Occipital lobe (tissue), 2 donors: Measurements from ENCODE around the gene FAM149B1. TPM values are rescaled to one million over a fixed set of nuclear protein-coding genes. Genes with fewer than 3 reads are reported as not detected.
"Not testable (repeated sequence)": the region's sequence is repeated elsewhere in the genome, so short reads cannot be mapped to it uniquely, and the experiment has no call there.

Experiments
- DNase-seq: peaks from one replicate; lab custom pipeline; 2025; lab: John Stamatoyannopoulos, UW
- total RNA-seq: library from RNA; depleted of rRNA; stranded (reverse); fragments of >200 nt; gene quantifications from one replicate; pipeline ENCODE4 v1.2.3, GENCODE V29; 2014

FAM149B1 gene
- total RNA-seq, result 30.1 TPM

DNA sequence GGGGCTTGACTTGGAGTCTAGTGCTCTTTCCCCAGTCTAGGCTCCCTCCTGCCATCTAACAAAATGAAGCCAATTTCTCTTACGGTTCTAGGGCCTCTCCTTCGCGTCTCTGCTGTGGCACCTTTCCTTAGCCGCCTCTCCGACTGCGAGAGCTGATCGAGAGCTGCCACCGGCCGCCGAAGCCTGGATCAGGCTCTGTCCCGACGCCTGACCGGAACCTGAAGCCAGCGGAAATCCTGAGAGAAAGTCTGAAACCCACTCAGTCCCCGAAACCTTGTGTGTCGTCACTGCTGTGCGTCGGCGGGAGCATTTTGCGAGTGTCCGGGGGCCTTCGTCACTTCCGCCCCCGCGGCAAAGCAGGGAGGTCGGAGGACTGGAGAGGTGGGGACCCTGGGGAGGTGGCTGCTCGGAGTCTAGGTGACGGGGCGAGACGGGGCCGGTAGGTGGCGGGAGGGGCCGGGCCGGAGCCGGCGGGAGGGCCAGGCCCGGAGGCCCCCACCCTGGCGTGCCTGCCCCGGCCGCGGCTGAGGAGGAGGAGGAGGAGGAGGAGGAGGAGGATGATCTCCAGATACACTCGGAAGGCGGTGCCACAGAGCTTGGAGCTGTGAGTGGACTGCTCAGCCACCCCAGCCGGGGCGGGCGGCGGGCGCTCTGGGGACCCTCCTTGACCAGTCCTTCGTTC is at the start of gene FAM149B1, which contains the start of gene ECD:
Gene FAM149B1 (plus strand): TSS at position 337 of the 682 bp plus-strand sequence. CDS start 221 bp downstream, at position 558.
Gene ECD (minus strand): TSS at position 226 of the 682 bp plus-strand sequence. CDS start 4,071 bp downstream, outside the sequence.
- peak; percentile 89 for DNase-seq

DNA sequence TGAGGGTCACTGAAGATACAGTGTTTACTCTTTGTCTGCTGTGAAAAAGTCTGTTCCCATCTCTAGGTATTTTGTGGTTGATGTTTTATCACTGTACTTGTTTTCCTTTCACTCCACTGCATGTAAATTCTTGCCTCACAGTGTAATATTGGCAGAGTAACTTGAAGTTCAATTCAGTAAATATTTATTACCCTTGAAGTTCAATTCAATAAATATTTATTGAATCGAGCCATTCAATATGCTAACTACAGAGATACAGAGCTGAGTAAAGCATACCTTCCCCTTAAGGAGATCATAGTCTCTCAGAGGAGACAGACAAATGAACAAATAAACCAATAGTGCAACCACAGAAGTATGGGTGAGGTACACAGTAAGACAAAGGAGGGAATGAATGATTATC is 48.5 kb upstream of the FAM149B1 start:
- DNase-seq, result no peak

DNA sequence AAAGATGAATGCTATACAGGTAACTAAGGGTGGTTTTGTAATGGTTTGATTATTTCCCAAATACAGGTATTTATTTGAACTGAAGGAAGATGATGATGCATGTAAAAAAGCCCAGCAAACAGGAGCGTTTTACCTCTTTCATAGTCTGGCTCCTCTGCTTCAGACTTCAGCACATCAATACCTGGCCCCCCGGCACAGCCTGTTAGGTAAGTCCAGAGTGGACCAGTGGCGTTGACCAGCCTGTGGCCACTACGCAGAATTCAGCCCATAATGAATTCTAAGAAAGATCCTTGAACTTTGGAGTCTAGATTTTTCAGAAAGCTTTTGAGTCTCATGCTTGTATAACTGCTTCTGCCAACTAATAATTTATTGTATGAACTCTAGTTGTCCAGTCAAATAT is 48.0 kb upstream of the FAM149B1 start:
- DNase-seq, result no peak

DNA sequence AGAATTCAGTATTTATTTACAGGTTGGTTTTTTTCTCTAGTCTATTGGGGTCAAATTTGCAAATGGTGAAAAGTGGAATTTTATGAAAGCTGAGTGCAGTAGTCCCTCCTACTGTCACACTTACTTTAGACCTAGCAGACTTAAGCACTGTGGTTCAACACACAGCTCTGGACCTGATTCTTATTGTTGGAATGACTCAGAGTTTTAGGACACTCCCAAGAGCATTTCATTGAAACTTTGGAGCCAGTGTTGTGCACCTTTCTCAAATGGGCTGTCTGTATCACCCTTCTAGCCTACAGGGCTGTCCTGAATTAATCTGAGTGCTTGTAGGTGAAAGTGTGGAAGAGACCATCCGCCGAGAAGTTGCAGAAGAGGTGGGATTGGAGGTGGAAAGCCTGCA is 41.6 kb upstream of the FAM149B1 start:
- DNase-seq, result no peak

DNA sequence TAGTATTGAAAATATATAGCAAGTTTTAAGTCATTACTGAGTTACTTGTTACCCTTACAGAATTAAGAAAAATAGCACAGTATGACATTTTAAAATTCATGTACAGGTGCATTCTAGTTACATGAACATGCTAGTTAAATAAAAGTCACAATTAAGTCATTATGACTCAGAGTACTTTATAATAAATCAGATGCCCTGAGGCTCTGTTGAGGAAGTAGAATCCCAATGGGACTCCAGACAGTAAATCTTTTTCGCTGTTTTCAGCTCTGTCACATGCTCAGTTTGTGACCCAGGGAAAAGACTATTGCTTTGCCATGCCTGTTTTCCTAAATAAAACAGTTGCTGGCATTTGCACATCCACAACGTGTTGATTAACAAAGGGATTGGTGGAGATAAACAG is 36.6 kb upstream of the FAM149B1 start:
- DNase-seq, result no peak

DNA sequence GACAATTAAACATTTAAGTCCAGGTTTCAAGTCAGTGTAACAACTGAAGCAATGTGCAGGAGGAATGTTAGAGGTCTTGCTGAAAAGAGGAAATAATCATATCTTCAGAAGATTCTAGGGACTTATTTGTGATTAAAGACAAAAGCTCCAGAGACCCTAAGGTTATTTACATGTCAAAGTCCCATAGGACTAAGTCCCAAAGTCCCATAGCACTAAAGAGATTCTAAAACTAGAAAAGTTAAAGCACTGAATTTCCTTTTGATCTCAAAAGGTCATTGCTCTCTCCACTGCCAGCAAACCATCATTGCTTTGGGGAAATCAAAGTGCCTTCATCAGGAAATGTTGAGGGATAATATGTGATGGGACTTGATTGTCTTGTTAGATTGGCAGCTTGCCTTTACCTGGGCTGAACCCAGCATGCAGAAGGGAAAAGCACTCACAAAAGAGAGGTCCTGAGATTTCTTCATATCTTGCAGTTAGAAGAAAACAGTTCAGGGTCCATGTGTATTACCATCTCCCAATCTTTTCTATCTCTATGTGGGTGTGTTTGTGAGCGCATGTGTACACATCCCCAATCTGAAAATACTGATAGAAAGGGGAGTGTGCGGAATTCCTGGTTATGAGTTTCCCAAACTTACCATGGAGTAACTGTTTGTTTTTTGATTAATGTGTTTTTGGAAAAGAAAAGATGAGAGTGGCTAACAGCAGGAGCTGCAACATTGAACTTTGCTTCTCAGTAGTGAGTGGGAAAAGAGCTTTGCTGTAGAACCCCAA is 35.8 kb upstream of the FAM149B1 start:
- no peak for DNase-seq

DNA sequence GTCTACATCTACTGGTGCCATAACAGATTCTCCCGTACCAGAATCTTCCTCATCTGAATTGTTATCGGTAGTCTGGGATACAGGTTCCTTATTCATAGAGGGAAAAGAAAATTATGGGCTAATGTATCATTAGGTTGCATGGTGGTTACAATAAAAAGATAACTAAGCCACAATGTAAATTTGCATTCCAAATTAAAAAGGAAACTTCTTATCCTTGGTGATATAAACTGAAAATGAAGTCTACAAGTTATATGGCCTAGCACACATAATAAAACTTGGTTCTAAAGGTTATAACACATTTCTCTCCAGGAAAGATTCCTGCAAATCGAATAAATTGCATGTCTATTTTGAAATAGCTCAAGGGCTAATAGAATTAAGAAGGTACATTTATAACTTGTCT is 33.2 kb upstream of the FAM149B1 start:
- DNase-seq, result no peak

DNA sequence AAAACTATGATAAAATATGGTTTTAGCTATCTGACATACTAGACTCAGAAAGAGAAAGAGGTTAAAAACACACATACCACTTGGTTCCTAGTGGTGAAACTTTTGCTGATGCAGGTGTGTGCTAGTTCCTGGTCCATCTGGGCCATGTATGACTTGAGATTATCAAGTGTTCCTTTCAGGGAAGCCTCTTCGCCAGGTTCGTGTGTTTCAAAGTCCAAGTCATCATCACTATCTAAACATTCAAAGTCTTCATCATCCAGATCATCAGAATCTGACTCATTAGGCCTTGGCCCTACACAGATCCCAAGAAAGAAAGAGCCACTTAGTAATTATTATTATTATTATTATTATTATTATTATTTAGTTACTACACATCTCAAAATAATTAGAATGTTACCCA is 31.3 kb upstream of the FAM149B1 start:
- no peak for DNase-seq

DNA sequence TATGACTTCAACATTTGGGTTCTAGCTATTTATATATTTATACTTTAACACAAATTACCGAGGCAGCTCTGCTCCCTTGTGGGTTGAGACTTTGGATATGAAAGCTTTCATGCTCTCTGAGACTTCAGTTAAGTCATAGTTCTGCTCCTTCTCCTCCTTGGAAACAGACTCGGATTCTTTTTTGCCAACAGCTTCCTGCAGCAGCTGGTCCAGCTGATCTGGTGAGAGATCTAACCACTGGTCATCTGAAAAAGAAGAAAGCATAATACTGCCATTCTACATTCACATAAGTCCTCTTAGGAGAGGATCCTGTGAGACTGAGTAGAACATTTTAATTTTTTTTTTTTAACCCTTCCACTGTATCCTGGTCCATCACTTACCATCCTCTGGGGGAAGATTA is 28.7 kb upstream of the FAM149B1 start:
- DNase-seq, result no peak

DNA sequence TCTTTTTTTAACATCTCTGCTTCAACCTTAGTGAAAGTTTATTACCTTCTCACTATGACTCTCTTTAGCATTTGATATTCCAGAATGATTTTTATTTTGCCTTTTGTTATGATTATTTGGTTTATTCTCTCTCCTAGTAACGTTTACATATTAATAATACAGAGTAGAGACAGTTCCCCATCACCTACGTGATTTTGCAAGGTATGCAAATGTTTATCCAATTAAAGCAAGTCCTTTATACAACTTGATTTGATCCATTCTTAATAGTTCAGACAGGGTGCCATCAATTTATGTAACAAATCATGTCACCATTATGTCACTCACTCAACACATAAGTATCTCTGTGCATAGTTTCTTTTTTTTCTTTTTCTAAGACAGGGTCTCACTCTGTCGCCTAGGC is 26.3 kb upstream of the FAM149B1 start:
- no peak for DNase-seq

DNA sequence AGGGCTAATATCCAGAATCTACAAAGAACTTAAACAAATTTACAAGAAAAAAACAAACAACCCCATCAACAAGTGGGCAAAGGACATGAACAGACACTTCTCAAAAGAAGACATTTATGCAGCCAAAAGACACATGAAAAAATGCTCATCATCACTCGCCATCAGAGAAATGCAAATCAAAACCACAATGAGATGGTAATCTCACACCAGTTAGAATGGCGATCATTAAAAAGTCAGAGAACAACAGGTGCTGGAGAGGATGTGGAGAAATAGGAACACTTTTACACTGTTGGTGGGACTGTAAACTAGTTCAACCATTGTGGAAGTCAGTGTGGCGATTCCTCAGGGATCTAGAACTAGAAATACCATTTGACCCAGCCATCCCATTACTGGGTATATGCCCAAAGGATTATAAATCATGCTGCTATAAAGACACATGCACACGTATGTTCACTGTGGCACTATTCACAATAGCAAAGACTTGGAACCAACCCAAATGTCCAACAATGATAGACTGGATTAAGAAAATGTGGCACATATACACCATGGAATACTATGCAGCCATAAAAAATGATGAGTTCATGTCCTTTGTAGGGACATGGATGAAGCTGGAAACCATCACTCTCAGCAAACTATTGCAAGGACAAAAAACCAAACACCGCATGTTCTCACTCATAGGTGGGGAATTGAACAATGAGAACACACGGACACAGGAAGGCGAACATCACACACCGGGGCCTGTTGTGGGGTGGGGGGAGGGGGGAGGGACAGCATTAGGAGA is 17.1 kb upstream of the FAM149B1 start:
- DNase-seq, result not testable (repeated sequence)

DNA sequence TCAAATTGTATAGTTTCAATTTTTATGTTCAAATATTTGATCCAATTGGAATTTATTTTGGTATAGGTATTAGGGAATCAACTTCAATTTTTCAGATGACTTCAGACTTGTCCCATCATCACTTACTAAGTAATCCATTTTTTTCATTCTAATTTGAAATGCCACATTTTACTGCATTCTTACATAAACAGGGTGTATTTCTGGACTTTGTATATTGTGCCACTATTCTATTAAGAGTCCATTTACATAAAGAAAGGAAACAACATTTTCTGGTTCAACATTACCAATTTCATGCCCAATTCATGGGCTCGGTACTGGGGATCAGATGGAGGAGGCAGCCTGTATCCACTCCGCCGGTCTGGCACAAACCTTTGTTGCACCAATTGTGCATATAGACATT is 15.9 kb upstream of the FAM149B1 start:
- DNase-seq, result no peak

DNA sequence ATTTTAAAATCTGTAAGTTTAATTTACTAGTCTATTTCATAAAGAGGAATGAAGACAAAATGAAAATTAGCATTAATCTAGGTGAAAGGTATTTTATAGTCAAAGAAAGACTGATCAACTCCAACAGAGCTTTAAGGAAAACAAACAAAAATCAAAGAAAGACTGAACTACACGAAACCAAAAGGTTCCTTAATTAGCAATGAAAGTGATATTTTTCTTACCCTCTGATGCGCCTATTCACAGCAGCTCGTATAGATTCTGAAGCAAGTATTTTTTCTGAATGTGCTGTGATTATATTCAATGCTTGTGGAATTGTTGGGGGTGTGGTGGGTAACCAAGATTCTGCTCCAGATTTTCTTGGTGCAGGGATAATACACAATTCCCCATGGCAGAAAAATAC is 11.9 kb upstream of the FAM149B1 start:
- no peak for DNase-seq

DNA sequence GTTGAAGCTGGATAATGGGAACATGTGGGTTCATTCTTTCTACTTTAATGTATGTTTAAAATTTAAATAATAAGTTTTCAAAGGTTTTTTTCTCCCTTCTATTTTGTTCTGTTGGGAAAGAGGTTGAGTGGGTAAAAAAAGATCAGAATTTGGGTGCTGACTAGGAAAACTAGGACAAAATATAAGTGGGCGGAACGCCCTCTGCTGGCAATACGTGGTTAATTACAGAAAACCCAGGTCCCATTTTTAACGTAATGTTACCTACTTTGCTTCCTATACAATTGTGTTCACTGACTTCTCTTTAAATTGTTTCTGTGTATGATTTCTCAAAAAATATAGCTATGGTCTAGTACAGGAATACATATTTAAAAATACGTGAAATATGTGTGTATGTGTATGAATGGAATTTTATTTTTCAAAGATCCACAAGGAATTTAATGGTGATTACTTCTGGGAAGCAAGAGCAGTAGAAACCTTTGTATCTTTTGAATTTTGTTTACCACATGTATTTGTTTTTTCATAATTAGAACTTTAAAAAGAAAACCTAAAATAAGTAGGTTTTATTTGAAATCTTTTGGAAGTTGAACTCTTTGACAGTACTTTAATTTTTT is 8.8 kb upstream of the FAM149B1 start:
- DNase-seq, result peak; percentile 13

DNA sequence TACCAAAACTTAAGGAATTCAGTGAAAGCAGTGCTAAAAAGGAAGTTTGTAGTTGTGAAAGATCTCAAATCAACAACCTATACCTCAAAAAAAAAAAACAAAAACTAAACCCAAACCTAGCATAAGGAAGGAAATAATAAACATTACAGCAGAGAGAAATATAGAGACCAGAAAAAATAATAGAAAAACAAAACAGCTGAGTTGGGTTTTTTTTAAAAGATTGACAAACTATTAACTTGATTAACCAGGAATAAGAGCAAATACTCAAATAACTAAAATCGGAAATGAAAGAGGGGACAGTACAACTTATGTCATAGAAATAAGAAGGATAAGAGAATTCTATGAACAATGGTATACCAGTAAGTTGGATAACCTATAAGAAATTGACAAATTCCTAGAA is 6.8 kb upstream of the FAM149B1 start:
- DNase-seq, result no peak

DNA sequence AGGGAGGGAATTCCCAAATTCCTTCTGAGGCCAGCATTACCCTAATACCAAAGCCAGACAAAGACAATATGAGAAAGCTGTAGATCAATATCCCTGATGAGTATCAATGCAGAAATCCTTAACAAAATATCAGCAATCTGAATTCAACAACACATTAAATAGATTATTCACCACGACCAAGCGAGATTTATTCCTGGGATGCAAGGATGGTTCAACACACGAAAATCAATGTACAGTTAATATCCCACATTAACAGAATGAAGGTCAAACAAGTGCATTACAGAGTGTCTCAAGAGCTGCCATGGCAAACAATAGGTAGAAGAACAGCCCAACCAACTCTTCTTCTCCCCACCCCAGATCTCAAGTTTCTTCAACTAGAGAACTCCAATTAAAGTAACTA is 6.3 kb upstream of the FAM149B1 start:
- DNase-seq, result no peak

DNA sequence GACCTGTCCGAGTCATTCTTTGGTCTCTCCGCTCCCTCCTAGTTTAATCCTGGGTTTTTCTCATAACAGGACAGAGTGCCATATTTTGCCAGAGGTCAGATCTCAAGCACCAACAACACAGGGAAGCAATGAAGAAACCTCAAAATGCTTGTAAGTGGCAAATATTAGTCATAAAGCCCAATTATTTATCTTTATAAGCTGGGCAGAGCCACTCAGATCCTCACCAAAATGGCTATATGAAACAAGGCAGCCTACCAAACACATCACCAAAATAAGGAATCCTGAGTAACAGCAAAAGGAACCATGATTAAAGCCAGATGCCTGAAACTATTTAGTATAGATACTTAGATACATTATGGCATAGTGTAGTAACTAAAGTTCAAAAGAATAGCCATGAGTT is 4.8 kb upstream of the FAM149B1 start:
- DNase-seq, result no peak

DNA sequence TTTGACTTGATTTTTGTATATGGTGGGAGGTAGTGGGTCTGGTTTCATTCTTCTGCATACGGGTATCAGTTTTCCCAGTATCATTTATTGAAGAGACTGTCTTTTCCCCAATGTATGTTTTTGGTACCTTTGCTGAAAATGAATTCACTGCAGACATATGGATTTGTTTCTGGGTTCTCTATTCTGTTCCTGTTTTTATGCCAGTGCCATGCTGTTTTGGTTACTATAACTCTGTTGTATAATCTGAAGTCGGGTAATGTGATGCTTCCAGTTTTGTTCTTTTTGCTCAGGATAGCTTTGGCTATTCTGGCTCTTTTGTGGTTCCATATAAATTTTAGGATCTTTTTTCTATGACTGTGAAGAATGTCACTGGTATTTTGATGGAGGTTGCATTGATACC is 947 bp upstream of the FAM149B1 start:
- DNase-seq, result no peak

DNA sequence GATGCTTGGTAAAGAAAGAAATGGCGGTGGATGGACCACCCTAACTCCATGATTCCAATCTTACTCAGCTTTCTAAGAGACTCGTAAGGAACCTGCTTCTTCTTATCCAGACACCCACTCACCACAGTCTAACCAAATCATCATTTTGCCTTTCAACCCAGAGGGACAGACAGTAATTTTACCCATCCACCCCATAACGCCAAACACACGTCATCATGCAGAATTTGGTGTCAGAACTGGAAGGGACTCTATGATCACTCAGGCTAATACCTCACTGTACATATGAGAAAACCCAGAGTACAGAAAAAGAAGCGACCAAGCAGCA is 499 bp upstream of the FAM149B1 start:
- DNase-seq, result peak; percentile 23

DNA sequence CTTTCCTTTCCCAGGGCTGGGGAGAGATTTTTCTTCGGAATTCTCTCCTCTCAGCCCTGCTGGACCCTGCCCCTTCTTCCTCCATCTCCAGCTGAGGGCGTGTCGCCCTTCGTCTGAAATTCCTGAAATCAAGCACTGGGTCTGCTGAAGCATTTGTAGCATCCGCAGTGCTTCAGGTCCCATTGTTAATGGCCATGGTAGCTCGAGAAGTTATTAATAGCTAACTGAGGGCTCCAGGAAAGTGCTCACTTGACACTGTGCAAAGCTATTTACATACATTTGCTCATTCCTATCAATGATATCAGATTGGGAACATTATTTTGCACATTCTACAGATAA is 515 bp downstream of the FAM149B1 start:
- no peak for DNase-seq

DNA sequence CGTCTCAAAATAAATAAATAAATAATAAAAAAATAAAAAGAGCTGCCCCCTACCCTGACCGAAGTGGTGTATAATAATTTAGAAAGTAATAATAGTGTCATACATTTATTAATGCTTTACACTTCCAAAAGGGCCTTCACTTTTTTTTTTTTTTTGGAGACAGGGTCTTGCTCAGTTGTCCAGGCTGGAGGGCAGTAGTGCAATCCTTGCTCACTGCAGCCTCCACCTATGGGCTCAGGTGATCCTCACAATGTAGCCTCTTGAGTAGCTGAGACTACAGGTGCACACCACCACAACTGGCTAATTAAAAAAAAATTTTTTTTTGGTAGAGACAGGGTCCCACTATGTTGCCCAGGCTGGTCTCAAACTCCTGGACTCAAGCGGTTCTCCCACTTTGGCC is 1.4 kb downstream of the FAM149B1 start:
- DNase-seq, result no peak

DNA sequence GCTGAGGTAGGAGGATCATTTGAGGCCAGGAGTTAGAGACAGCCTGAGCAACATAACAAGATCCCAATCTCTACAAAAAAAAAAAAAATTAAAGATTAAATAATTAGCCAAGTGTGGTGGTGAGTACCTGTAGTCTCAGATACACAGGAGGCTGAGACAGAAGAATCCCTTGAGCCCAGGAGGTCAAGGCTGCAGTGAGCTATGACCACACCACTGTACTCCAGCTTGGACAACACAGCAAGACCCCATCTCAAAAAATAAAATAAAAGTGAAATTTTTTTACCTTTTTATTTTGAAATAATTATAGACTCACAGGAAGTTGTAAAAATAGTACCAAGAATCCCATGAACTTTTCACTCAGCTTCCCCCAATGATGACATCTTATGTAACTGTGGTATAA is 4.9 kb downstream of the FAM149B1 start:
- DNase-seq, result no peak
